BLaER1 (cell line): ENCODE measurements around the gene ZNF716.
"Not testable (repeated sequence)": the region's sequence is repeated elsewhere in the genome, so short reads cannot be mapped to it uniquely, and the experiment has no call there.

ENCODE experiments used
- H3K27ac ChIP-seq: shearing (Covaris generic); formaldehyde crosslinking; 2 replicates; pipeline ENCODE4 v1.8.1; 2022
- H3K27me3 ChIP-seq: shearing (Covaris generic); formaldehyde crosslinking; 2 replicates; pipeline ENCODE4 v1.8.1; 2022
- H3K36me3 ChIP-seq: shearing (Covaris generic); formaldehyde crosslinking; 2 replicates; pipeline ENCODE4 v1.8.1; 2022
- H3K4me1 ChIP-seq: shearing (Covaris generic); formaldehyde crosslinking; 2 replicates; pipeline ENCODE4 v1.8.1; 2022
- H3K4me2 ChIP-seq: shearing (Covaris generic); formaldehyde crosslinking; 2 replicates; pipeline ENCODE4 v1.8.1; 2022
- H3K4me3 ChIP-seq: shearing (Covaris generic); formaldehyde crosslinking; 2 replicates; pipeline ENCODE4 v1.8.1; 2022
- H3K9ac ChIP-seq: shearing (Covaris generic); formaldehyde crosslinking; 2 replicates; pipeline ENCODE4 v1.8.1; 2022
- H3K9me3 ChIP-seq: shearing (Covaris generic); formaldehyde crosslinking; 2 replicates; pipeline ENCODE4 v1.8.1; 2022
- H4K20me1 ChIP-seq: shearing (Covaris generic); formaldehyde crosslinking; 2 replicates; pipeline ENCODE4 v1.8.1; 2022
- Cebpa-rat ChIP-seq: shearing (Covaris generic); IDR thresholded peaks from 2 replicates; pipeline ENCODE4 v1.8.1; 2022

Gene ZNF716

DNA sequence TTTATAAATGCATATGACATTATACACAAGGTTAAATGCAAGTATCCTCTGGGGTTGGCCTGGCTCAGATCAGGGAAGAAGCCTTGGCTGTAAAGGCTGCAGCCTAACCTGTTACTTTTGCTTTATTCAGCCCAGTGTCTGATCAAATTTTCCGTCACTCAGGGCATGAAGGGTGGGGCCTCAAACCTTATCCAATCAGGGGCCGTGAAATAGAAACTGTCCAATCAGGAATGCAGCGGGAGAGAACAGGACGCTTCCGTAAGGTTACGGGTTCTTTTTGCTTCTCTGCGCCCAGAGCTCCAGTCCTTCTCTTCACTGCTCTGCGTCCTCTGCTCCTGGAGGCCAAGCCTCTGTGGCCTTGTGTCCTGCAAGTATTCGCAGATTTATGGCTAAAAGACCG, at the start of gene ZNF716:
Gene ZNF716, plus strand, starts transcription at position 274 of the 400 bp plus-strand sequence. Its CDS starts 112 bp downstream, at position 386.
- Histone ChIP-seq H3K9ac (no peak within 1 kb of the TSS), H3K4me1 (no peaks in the 10 kb centered on the region), H3K27me3 (no peaks in the 10 kb centered on the region), H3K4me2 (no peak within 1 kb of the TSS), H3K27ac (no peak within 1 kb of the TSS), H3K4me3 (no peak within 1 kb of the TSS), H3K9me3 (peaks cover 66% of the 10 kb centered on the region), H3K36me3 (no peaks in the 10 kb centered on the region), H4K20me1 (no peaks in the 10 kb centered on the region)
- TF ChIP-seq Cebpa-rat = no peak

DNA sequence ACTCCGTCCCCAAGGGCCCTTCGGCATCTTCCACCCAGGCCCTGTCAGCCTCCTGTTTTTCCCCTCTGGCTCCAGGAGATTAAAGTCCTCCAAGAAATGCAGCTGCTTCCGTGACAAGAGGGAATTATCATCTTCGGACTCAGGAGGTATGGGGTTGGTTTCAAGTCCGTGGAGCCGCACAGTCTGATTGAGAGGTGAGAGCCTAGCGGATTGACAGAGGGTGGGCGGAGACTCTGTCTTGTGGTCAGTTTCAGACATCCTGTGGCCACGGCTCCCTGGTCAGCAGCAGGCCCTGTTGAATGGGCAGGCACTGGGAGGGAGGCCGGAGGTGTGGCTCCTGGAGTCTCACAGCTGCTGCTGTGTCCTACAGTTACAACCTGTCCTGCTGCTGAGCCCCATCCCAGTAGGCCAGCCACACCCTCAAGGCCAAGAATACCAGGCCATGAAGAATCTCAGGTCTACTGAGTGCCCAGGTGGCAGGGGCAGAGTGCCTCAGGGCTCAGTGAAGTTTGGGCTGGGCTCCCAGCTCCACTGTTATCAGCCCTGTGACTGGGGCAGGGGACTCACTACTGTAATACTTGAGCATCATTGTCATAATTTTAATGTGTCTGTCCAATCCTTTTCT, 49.3 kb upstream of the ZNF716 start:
- TF ChIP-seq Cebpa-rat = no peak
- no peak overlapping the region for H3K27ac ChIP-seq
- H3K4me3 ChIP-seq = no peak overlapping the region
- peaks cover 74% of the 10 kb centered on the region for H3K9me3 ChIP-seq
- H4K20me1 ChIP-seq = no peaks in the 10 kb centered on the region
- no peak overlapping the region for H3K4me2 ChIP-seq
- H3K9ac ChIP-seq = no peak overlapping the region
- H3K27me3 ChIP-seq = no peaks in the 10 kb centered on the region; the same call in 1 of the 2 replicates
- no peaks in the 10 kb centered on the region for H3K4me1 ChIP-seq
- no peaks in the 10 kb centered on the region for H3K36me3 ChIP-seq

- not testable (repeated sequence) for H3K4me2 ChIP-seq
- peaks cover 58% of the 10 kb centered on the region for H3K9me3 ChIP-seq
Measured at GRCh38 chr7:57403051-57403450, 46.9 kb upstream of the ZNF716 start.

DNA sequence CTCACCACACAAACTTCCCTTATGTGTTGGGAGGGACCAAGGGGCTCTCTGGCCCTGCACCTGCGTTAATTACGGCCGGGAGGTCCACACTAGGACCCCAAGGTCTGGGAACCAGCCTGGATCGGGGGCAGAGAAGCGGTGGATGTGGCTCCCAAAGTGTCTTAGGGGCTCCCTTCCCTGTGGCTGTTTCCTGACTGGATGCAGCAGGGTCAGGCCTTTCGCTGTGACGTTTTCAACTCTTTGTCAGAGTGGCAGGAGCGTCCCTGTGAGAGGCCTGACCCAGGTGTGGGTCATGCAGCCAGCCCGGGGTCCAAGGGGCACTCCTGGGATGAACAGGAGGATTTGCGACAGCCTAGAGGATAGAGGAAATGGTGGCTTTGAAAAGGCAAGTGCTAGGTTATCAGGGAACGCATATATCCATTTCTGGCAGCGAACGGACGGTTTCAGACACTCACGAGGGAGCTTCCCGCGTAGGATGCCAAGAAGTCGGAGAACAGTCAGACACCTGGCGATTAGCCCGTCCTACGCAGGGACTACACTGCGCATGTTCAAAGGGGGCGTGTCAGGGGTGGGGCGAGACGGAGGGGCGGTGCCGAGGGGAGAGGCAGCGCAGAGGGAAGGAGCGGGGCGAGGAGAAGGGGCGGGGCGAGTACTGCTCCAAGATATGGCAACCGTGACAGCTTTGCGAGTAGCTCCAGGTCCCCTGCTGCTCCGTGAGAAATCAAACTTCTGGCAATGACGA, 46.2 kb upstream of the ZNF716 start:
- H3K9ac ChIP-seq = no peak overlapping the region
- no peaks in the 10 kb centered on the region for H4K20me1 ChIP-seq
- no peaks in the 10 kb centered on the region; the same call in 1 of the 2 replicates for H3K27me3 ChIP-seq
- no peaks in the 10 kb centered on the region for H3K4me1 ChIP-seq
- H3K4me3 ChIP-seq = no peak overlapping the region
- no peak for TF ChIP-seq Cebpa-rat
- no peak overlapping the region for H3K27ac ChIP-seq
- peaks cover 50% of the 10 kb centered on the region for H3K9me3 ChIP-seq
- H3K4me2 ChIP-seq = no peak overlapping the region
- no peaks in the 10 kb centered on the region for H3K36me3 ChIP-seq

More at GRCh38 chr7:57403051-57403450, 46.9 kb upstream of the ZNF716 start:
- H3K9ac ChIP-seq, H3K4me1 ChIP-seq, H3K4me3 ChIP-seq, H3K36me3 ChIP-seq, H4K20me1 ChIP-seq, H3K27ac ChIP-seq, H3K27me3 ChIP-seq: not testable (repeated sequence)

DNA sequence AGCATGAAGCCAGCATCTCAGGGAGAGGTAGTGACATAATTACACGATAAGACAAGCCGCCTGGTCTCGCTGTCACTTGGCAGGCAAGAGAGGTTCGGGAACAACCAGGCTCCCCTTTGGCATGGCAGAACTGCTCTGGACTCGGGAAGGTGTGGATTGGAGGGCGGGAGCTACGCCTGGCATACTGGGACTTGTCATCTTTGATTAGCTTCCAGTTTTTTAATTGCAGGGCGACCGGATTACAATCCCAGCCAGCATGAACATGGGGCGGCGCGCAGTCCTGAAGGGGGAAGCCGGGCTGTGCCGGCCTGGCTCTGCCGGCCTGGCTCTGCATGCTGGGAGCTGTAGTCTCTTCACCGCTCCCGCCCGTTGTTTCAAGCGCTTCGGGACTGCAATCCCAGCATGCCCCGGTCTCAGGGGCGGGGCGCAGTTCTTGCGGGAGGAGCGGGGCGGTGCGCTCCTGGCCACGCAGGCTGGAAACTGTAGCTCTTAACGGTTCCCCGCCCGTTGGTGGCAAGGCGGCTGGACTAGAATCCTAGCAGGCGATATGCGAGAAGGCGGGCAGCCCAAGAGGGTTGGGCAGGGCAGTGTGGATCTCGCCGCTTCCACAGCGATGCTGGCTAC, 45.5 kb upstream of the ZNF716 start:
- Histone ChIP-seq H3K4me2 (no peak overlapping the region), H3K36me3 (no peaks in the 10 kb centered on the region), H3K27ac (no peak overlapping the region), H3K9ac (no peak overlapping the region), H3K9me3 (peaks cover 46% of the 10 kb centered on the region), H4K20me1 (no peaks in the 10 kb centered on the region), H3K4me3 (no peak overlapping the region), H3K4me1 (no peaks in the 10 kb centered on the region), H3K27me3 (no peaks in the 10 kb centered on the region; the same call in 1 of the 2 replicates)
- TF ChIP-seq Cebpa-rat = no peak

GRCh38 chr7:57404967-57405421, 45.0 kb upstream of the ZNF716 start:
- Histone ChIP-seq H4K20me1 (no peaks in the 10 kb centered on the region), H3K4me2 (no peak overlapping the region), H3K9ac (no peak overlapping the region), H3K4me1 (no peaks in the 10 kb centered on the region), H3K36me3 (no peaks in the 10 kb centered on the region), H3K9me3 (peaks cover 40% of the 10 kb centered on the region), H3K27ac (no peak overlapping the region), H3K4me3 (no peak overlapping the region), H3K27me3 (no peaks in the 10 kb centered on the region; the same call in 1 of the 2 replicates)
- no peak for TF ChIP-seq Cebpa-rat

- Histone ChIP-seq H3K4me1 (no peaks in the 10 kb centered on the region), H4K20me1 (no peaks in the 10 kb centered on the region), H3K9me3 (peaks cover 31% of the 10 kb centered on the region), H3K27ac (no peak overlapping the region), H3K36me3 (no peaks in the 10 kb centered on the region), H3K9ac (no peak overlapping the region), H3K4me2 (no peak overlapping the region), H3K27me3 (no peaks in the 10 kb centered on the region), H3K4me3 (no peak overlapping the region)
- no peak for TF ChIP-seq Cebpa-rat
Measured at GRCh38 chr7:57407125-57407524, 42.9 kb upstream of the ZNF716 start.

GRCh38 chr7:57412168-57412567, 37.8 kb upstream of the ZNF716 start:
- Histone ChIP-seq H3K27ac (no peak overlapping the region), H3K9ac (no peak overlapping the region), H3K4me2 (no peak overlapping the region), H3K9me3 (peaks cover 18% of the 10 kb centered on the region; the same call in 1 of the 2 replicates), H3K27me3 (no peaks in the 10 kb centered on the region), H4K20me1 (no peaks in the 10 kb centered on the region), H3K4me1 (no peaks in the 10 kb centered on the region), H3K4me3 (no peak overlapping the region), H3K36me3 (no peaks in the 10 kb centered on the region)
- no peak for TF ChIP-seq Cebpa-rat

- H4K20me1 ChIP-seq = no peaks in the 10 kb centered on the region
- no peaks in the 10 kb centered on the region for H3K36me3 ChIP-seq
- H3K9ac ChIP-seq = no peak overlapping the region
- no peak overlapping the region for H3K4me3 ChIP-seq
- H3K4me2 ChIP-seq = no peak overlapping the region
- TF ChIP-seq Cebpa-rat = no peak
- H3K27ac ChIP-seq = no peak overlapping the region
- no peaks in the 10 kb centered on the region for H3K27me3 ChIP-seq
- H3K9me3 ChIP-seq = peaks cover 18% of the 10 kb centered on the region; the same call in 1 of the 2 replicates
- H3K4me1 ChIP-seq = no peaks in the 10 kb centered on the region
Measured at GRCh38 chr7:57412618-57413017, 37.4 kb upstream of the ZNF716 start.
